HEK293 (cell line): ENCODE results near the gene ETV4.

Source experiments
- FEZF1 ChIP-seq: fragments of 450-650 bp; formaldehyde crosslinking; IDR thresholded peaks from 2 replicates; pipeline ENCODE4 v1.5.1; 2016; ENCODE audit warnings: missing biosample characterization, missing genetic modification characterization
- GFI1B ChIP-seq: fragments of 450-650 bp; formaldehyde crosslinking; IDR thresholded peaks from 2 replicates; pipeline ENCODE4 v1.5.1; 2016; ENCODE audit warnings: missing biosample characterization, missing genetic modification characterization
- HOXD13 ChIP-seq: sonication (generic); formaldehyde crosslinking; IDR thresholded peaks from 2 replicates; pipeline ENCODE4 v1.8.0; 2022; ENCODE audit warnings: missing genetic modification reagents, borderline replicate concordance
- MYNN ChIP-seq: fragments of 450-650 bp; formaldehyde crosslinking; IDR thresholded peaks from 2 replicates; pipeline ENCODE4 v1.5.1; 2016; ENCODE audit warnings: missing biosample characterization, missing genetic modification characterization, borderline replicate concordance
- SP3 ChIP-seq: fragments of 450-650 bp; formaldehyde crosslinking; IDR thresholded peaks from 2 replicates; pipeline ENCODE4 v1.5.1; 2016; ENCODE audit warnings: missing biosample characterization, missing genetic modification characterization
- SP7 ChIP-seq: fragments of 450-650 bp; formaldehyde crosslinking; IDR thresholded peaks from 2 replicates; pipeline ENCODE4 v1.5.1; 2016; ENCODE audit warnings: missing biosample characterization, missing genetic modification characterization
- YY1 ChIP-seq: fragments of 450-650 bp; formaldehyde crosslinking; IDR thresholded peaks from 2 replicates; pipeline ENCODE4 v1.5.1; 2018; ENCODE audit warnings: missing biosample characterization, missing genetic modification characterization
- ZBTB17 ChIP-seq: fragments of 450-650 bp; formaldehyde crosslinking; IDR thresholded peaks from 2 replicates; pipeline ENCODE4 v1.5.1; 2016; ENCODE audit warnings: missing biosample characterization, missing genetic modification characterization
- ZBTB20 ChIP-seq: fragments of 450-650 bp; formaldehyde crosslinking; IDR thresholded peaks from 2 replicates; pipeline ENCODE4 v1.5.1; 2016; ENCODE audit warnings: missing biosample characterization, missing genetic modification characterization
- ZBTB21 ChIP-seq: fragments of 450-650 bp; formaldehyde crosslinking; IDR thresholded peaks from 2 replicates; pipeline ENCODE4 v1.5.1; 2017; ENCODE audit warnings: missing biosample characterization, missing genetic modification characterization
- ZNF132 ChIP-seq: fragments of 450-650 bp; formaldehyde crosslinking; IDR thresholded peaks from 2 replicates; pipeline ENCODE4 v1.5.1; 2017; ENCODE audit warnings: missing biosample characterization, missing genetic modification characterization, borderline replicate concordance
- ZNF148 ChIP-seq: fragments of 450-650 bp; formaldehyde crosslinking; IDR thresholded peaks from 2 replicates; pipeline ENCODE4 v1.5.0; 2017; ENCODE audit warnings: missing biosample characterization, missing genetic modification characterization, borderline replicate concordance
- ZNF169 ChIP-seq: fragments of 450-650 bp; formaldehyde crosslinking; IDR thresholded peaks from 2 replicates; pipeline ENCODE4 v1.5.1; 2016; ENCODE audit warnings: missing biosample characterization, missing genetic modification characterization
- ZNF221 ChIP-seq: fragments of 450-650 bp; formaldehyde crosslinking; IDR thresholded peaks from 2 replicates; pipeline ENCODE4 v1.5.1; 2017; ENCODE audit warnings: missing biosample characterization, missing genetic modification characterization, borderline replicate concordance
- ZNF223 ChIP-seq: fragments of 450-650 bp; formaldehyde crosslinking; IDR thresholded peaks from 2 replicates; pipeline ENCODE4 v1.5.1; 2016; ENCODE audit warnings: missing biosample characterization, missing genetic modification characterization
- ZNF302 ChIP-seq: fragments of 450-650 bp; formaldehyde crosslinking; IDR thresholded peaks from 2 replicates; pipeline ENCODE4 v1.5.1; 2016; ENCODE audit warnings: missing biosample characterization, missing genetic modification characterization, low read depth
- ZNF311 ChIP-seq: fragments of 450-650 bp; formaldehyde crosslinking; IDR thresholded peaks from 2 replicates; pipeline ENCODE4 v1.5.1; 2017; ENCODE audit warnings: missing biosample characterization, missing genetic modification characterization, borderline replicate concordance
- ZNF350 ChIP-seq: fragments of 450-650 bp; formaldehyde crosslinking; IDR thresholded peaks from 2 replicates; pipeline ENCODE4 v1.5.0; 2017; ENCODE audit warnings: missing biosample characterization, mild to moderate bottlenecking, missing genetic modification characterization
- ZNF37A ChIP-seq: fragments of 450-650 bp; IDR thresholded peaks from 2 replicates; pipeline ENCODE4 v1.5.1; 2018; ENCODE audit warnings: missing biosample characterization, missing genetic modification characterization
- ZNF510 ChIP-seq: fragments of 450-650 bp; formaldehyde crosslinking; IDR thresholded peaks from 2 replicates; pipeline ENCODE4 v1.5.1; 2018; ENCODE audit warnings: mild to moderate bottlenecking, missing genetic modification characterization, missing biosample characterization; ENCODE audit not compliant: insufficient replicate concordance
- ZNF530 ChIP-seq: fragments of 450-650 bp; formaldehyde crosslinking; IDR thresholded peaks from 2 replicates; pipeline ENCODE4 v1.5.1; 2016; ENCODE audit warnings: low read depth, missing biosample characterization, missing genetic modification characterization
- ZNF555 ChIP-seq: fragments of 450-650 bp; formaldehyde crosslinking; conservative IDR thresholded peaks from 2 replicates; pipeline ENCODE4 v1.5.1; 2017; ENCODE audit warnings: missing biosample characterization, mild to moderate bottlenecking, missing genetic modification characterization, inconsistent platforms
- ZNF571 ChIP-seq: fragments of 450-650 bp; formaldehyde crosslinking; IDR thresholded peaks from 2 replicates; pipeline ENCODE4 v1.5.0; 2017; ENCODE audit warnings: missing biosample characterization, missing genetic modification characterization
- ZNF580 ChIP-seq: fragments of 450-650 bp; formaldehyde crosslinking; IDR thresholded peaks from 2 replicates; pipeline ENCODE4 v1.5.1; 2016; ENCODE audit warnings: missing biosample characterization, missing genetic modification characterization
- ZNF610 ChIP-seq: fragments of 450-650 bp; formaldehyde crosslinking; IDR thresholded peaks from 2 replicates; pipeline ENCODE4 v1.5.1; 2016; ENCODE audit warnings: missing biosample characterization, missing genetic modification characterization, borderline replicate concordance
- ZNF747 ChIP-seq: fragments of 450-650 bp; formaldehyde crosslinking; IDR thresholded peaks from 2 replicates; pipeline ENCODE4 v1.5.1; 2016; ENCODE audit warnings: missing biosample characterization, missing genetic modification characterization
- ZNF785 ChIP-seq: fragments of 450-650 bp; formaldehyde crosslinking; IDR thresholded peaks from 2 replicates; pipeline ENCODE4 v1.5.1; 2016; ENCODE audit warnings: missing biosample characterization, missing genetic modification characterization
- ZSCAN18 ChIP-seq: fragments of 450-650 bp; formaldehyde crosslinking; IDR thresholded peaks from 2 replicates; pipeline ENCODE4 v1.5.1; 2016; ENCODE audit warnings: missing biosample characterization, missing genetic modification characterization
- TF ChIP-seq, protein P1 (sequence below): IDR thresholded peaks from 2 replicates; pipeline ENCODE4 v1.6.1; 2011; ENCODE audit warnings: mild to moderate bottlenecking, low read depth, low read length, borderline replicate concordance
- TF ChIP-seq, protein P2 (sequence below): fragments of 450-650 bp; formaldehyde crosslinking; IDR thresholded peaks from 2 replicates; pipeline ENCODE4 v1.5.1; 2016; ENCODE audit warnings: missing biosample characterization, missing genetic modification characterization, low read depth
- TF ChIP-seq, protein P3 (sequence below): fragments of 450-650 bp; formaldehyde crosslinking; IDR thresholded peaks from 2 replicates; pipeline ENCODE4 v1.5.1; 2016; ENCODE audit warnings: missing biosample characterization, missing genetic modification characterization, borderline replicate concordance

Gene ETV4

GRCh38 chr17:43578699-43579565 is 32.8 kb upstream of the ETV4 start (continued):
- TF ChIP-seq GFI1B (tag by site-specific recombination) (no peak), HOXD13 (peak; percentile 47; the same call in 1 of the 2 replicates), FEZF1 (peak; percentile 26; the same call in 1 of the 2 replicates), SP7 (tag by site-specific recombination) (peak; percentile 67), ZNF571 (tag by site-specific recombination) (no peak), ZNF223 (tag by site-specific recombination) (no peak), ZNF37A (tag by site-specific recombination) (no peak), ZNF302 (tag by site-specific recombination) (no peak), ZNF580 (tag by site-specific recombination) (no peak), YY1 (no peak), ZSCAN18 (tag by site-specific recombination) (no peak), ZNF555 (tag by site-specific recombination) (no peak), ZNF610 (tag by site-specific recombination) (no peak), ZNF530 (no peak), ZNF747 (tag by site-specific recombination) (no peak), MYNN (no peak), ZNF785 (tag by site-specific recombination) (no peak), ZNF221 (no peak), ZBTB20 (no peak), ZNF350 (tag by site-specific recombination) (no peak), ZNF132 (tag by site-specific recombination) (no peak), ZNF169 (tag by site-specific recombination) (no peak), ZBTB21 (tag by site-specific recombination) (no peak), ZBTB17 (tag by site-specific recombination) (no peak), ZNF510 (tag by site-specific recombination) (no peak), SP3 (tag by site-specific recombination) (no peak), ZNF311 (tag by site-specific recombination) (no peak), ZNF148 (no peak)
- TF ChIP-seq, protein P1, sequence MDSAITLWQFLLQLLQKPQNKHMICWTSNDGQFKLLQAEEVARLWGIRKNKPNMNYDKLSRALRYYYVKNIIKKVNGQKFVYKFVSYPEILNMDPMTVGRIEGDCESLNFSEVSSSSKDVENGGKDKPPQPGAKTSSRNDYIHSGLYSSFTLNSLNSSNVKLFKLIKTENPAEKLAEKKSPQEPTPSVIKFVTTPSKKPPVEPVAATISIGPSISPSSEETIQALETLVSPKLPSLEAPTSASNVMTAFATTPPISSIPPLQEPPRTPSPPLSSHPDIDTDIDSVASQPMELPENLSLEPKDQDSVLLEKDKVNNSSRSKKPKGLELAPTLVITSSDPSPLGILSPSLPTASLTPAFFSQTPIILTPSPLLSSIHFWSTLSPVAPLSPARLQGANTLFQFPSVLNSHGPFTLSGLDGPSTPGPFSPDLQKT = no peak
- TF ChIP-seq, protein P2, sequence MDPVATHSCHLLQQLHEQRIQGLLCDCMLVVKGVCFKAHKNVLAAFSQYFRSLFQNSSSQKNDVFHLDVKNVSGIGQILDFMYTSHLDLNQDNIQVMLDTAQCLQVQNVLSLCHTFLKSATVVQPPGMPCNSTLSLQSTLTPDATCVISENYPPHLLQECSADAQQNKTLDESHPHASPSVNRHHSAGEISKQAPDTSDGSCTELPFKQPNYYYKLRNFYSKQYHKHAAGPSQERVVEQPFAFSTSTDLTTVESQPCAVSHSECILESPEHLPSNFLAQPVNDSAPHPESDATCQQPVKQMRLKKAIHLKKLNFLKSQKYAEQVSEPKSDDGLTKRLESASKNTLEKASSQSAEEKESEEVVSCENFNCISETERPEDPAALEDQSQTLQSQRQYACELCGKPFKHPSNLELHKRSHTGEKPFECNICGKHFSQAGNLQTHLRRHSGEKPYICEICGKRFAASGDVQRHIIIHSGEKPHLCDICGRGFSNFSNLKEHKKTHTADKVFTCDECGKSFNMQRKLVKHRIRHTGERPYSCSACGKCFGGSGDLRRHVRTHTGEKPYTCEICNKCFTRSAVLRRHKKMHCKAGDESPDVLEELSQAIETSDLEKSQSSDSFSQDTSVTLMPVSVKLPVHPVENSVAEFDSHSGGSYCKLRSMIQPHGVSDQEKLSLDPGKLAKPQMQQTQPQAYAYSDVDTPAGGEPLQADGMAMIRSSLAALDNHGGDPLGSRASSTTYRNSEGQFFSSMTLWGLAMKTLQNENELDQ = no peak
- TF ChIP-seq, protein P3, sequence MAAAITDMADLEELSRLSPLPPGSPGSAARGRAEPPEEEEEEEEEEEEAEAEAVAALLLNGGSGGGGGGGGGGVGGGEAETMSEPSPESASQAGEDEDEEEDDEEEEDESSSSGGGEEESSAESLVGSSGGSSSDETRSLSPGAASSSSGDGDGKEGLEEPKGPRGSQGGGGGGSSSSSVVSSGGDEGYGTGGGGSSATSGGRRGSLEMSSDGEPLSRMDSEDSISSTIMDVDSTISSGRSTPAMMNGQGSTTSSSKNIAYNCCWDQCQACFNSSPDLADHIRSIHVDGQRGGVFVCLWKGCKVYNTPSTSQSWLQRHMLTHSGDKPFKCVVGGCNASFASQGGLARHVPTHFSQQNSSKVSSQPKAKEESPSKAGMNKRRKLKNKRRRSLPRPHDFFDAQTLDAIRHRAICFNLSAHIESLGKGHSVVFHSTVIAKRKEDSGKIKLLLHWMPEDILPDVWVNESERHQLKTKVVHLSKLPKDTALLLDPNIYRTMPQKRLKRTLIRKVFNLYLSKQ = no peak
